WTC11 (cell line): ENCODE results near the gene STAMBP. TPM values are rescaled to one million over a fixed set of nuclear protein-coding genes. Genes with fewer than 3 reads are reported as not detected.

ENCODE experiments used
- CREB1 ChIP-seq: sonication (generic); formaldehyde crosslinking; IDR thresholded peaks from 2 replicates; pipeline ENCODE4 v1.8.0; 2023; ENCODE audit warnings: mild to moderate bottlenecking, missing genetic modification reagents
- FOXJ3 ChIP-seq: sonication (generic); formaldehyde crosslinking; IDR thresholded peaks from 2 replicates; pipeline ENCODE4 v1.9.0; 2021; ENCODE audit warnings: missing genetic modification reagents, mild to moderate bottlenecking, borderline replicate concordance
- KAT7 ChIP-seq: sonication (generic); formaldehyde crosslinking; IDR thresholded peaks from 2 replicates; pipeline ENCODE4 v1.8.1; 2023; ENCODE audit warnings: missing genetic modification reagents, mild to moderate bottlenecking, borderline replicate concordance
- TCF7 ChIP-seq: sonication (generic); formaldehyde crosslinking; IDR thresholded peaks from 2 replicates; pipeline ENCODE4 v1.8.0; 2022; ENCODE audit warnings: mild to moderate bottlenecking, low read depth, missing genetic modification reagents, moderate library complexity
- ZNF138 ChIP-seq: sonication (generic); formaldehyde crosslinking; conservative IDR thresholded peaks from 2 replicates; pipeline ENCODE4 v1.8.1; 2022; ENCODE audit warnings: mild to moderate bottlenecking, moderate library complexity, missing genetic modification reagents
- ZNF317 ChIP-seq: sonication (generic); formaldehyde crosslinking; IDR thresholded peaks from 2 replicates; pipeline ENCODE4 v1.8.1; 2023; ENCODE audit warnings: low read depth, mild to moderate bottlenecking, moderate library complexity, missing genetic modification reagents, borderline replicate concordance
- total RNA-seq: library from RNA; stranded (reverse); gene quantifications from 3 replicates; pipeline ENCODE4 v1.2.3, GENCODE V29; 2021
- TF ChIP-seq, protein P1 (sequence below): sonication (generic); formaldehyde crosslinking; IDR thresholded peaks from 2 replicates; pipeline ENCODE4 v1.8.1; 2023; ENCODE audit warnings: mild to moderate bottlenecking, missing genetic modification reagents, moderate library complexity
- TF ChIP-seq, protein P2 (sequence below): sonication (generic); formaldehyde crosslinking; IDR thresholded peaks from 2 replicates; pipeline ENCODE4 v1.8.1; 2022; ENCODE audit warnings: mild to moderate bottlenecking, missing genetic modification reagents, moderate library complexity, borderline replicate concordance

STAMBP gene
- total RNA-seq, 1 experiment from 2014 or later, result 40.9 TPM

DNA sequence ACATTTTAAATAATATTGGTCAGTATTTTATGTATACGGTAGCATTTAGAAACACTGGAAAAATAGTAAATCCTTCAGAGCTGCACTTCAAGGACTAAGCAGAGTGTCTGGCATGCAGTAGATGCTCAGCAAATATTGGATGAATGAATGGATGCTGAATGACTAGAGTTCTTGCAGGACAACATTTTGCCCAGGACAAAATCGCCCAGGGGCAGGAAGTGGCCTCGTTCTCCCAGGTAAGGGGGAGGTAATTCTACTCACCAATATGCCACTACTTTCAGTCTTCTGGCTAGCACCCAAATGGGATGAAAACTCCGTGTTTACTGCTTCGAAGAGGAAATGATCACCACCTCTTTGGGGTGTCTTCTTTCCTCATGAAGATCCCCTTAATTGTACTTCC lies 93.9 kb downstream of the STAMBP start (continued):
- TF ChIP-seq, protein P1, sequence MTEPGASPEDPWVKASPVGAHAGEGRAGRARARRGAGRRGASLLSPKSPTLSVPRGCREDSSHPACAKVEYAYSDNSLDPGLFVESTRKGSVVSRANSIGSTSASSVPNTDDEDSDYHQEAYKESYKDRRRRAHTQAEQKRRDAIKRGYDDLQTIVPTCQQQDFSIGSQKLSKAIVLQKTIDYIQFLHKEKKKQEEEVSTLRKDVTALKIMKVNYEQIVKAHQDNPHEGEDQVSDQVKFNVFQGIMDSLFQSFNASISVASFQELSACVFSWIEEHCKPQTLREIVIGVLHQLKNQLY (CRISPR knock-in tag), result no peak
- TF ChIP-seq, protein P2, sequence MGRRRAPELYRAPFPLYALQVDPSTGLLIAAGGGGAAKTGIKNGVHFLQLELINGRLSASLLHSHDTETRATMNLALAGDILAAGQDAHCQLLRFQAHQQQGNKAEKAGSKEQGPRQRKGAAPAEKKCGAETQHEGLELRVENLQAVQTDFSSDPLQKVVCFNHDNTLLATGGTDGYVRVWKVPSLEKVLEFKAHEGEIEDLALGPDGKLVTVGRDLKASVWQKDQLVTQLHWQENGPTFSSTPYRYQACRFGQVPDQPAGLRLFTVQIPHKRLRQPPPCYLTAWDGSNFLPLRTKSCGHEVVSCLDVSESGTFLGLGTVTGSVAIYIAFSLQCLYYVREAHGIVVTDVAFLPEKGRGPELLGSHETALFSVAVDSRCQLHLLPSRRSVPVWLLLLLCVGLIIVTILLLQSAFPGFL (CRISPR knock-in tag), result no peak
- no peak for TF ChIP-seq FOXJ3
- no peak for TF ChIP-seq CREB1
- no peak for TF ChIP-seq ZNF317 (CRISPR knock-in tag)
- TF ChIP-seq KAT7 (CRISPR knock-in tag), result no peak
- TF ChIP-seq ZNF138 (CRISPR knock-in tag), result no peak
- TF ChIP-seq TCF7 (CRISPR knock-in tag), result no peak
- TF ChIP-seq, all 79 proteins: peak for 0

Other genes with a start within 250 kb of the STAMBP start
- gene NAT8, start 186.5 kb upstream of the STAMBP start, total RNA-seq, result not detected in 3 replicates
- 27.3 to 30.6 TPM (median 29.8 TPM) in 3 replicates for gene TPRKB, start 91.6 kb upstream of the STAMBP start, total RNA-seq
- 14.6 to 16.8 TPM (median 15.1 TPM) in 3 replicates for gene DUSP11, start 48.9 kb upstream of the STAMBP start, total RNA-seq
- gene C2orf78, start 44.8 kb upstream of the STAMBP start, total RNA-seq, result 0.21 to 0.39 TPM (median 0.37 TPM) in 3 replicates
- gene ACTG2, start 64.0 kb downstream of the STAMBP start, total RNA-seq, result 1.4 to 2.7 TPM (median 1.8 TPM) in 3 replicates
- 105 to 106 TPM (median 106 TPM) in 3 replicates for gene DGUOK, start 97.9 kb downstream of the STAMBP start, total RNA-seq
- gene TET3, start 155.9 kb downstream of the STAMBP start, total RNA-seq, result 16.4 to 19.3 TPM (median 18.2 TPM) in 3 replicates